GM12873 (cell line): ENCODE results near the gene MGAT5.

Experiments
- CTCF ChIP-seq: IDR thresholded peaks from 2 replicates; pipeline ENCODE4 v1.5.1; 2012; ENCODE audit warnings: low read depth, mild to moderate bottlenecking, moderate library complexity, low read length, control low read depth; ENCODE audit not compliant: insufficient read depth; ENCODE audit errors: missing control alignments

MGAT5 gene

GRCh38 chr2:134433469-134433868 lies 179.6 kb downstream of the MGAT5 start:
- no peak for TF ChIP-seq CTCF

- no peak for TF ChIP-seq CTCF
Measured at GRCh38 chr2:134433979-134434378, 180.1 kb downstream of the MGAT5 start.

GRCh38 chr2:134435505-134435904 lies 181.6 kb downstream of the MGAT5 start:
- no peak for TF ChIP-seq CTCF

- TF ChIP-seq CTCF, result no peak
Measured at GRCh38 chr2:134435936-134436335, 182.1 kb downstream of the MGAT5 start.

GRCh38 chr2:134436706-134437105 lies 182.8 kb downstream of the MGAT5 start:
- no peak for TF ChIP-seq CTCF

GRCh38 chr2:134438371-134438770 lies 184.5 kb downstream of the MGAT5 start:
- no peak for TF ChIP-seq CTCF

GRCh38 chr2:134440336-134440909 lies 186.6 kb downstream of the MGAT5 start:
- TF ChIP-seq CTCF, result no peak
